HepG2 (cell line): Measurements from ENCODE around the gene ADCY1. TPM values are rescaled to one million over a fixed set of nuclear protein-coding genes. Genes with fewer than 3 reads are reported as not detected.

Experiments
- CBX1 ChIP-seq: IDR thresholded peaks from one replicate; pipeline ENCODE4 v1.6.1; 2016; ENCODE audit warnings: antibody characterized with exemption, low read depth
- FOSL2 ChIP-seq: sonication (generic); formaldehyde crosslinking; IDR thresholded peaks from 2 replicates; pipeline ENCODE4 v1.4.0; 2020; ENCODE audit warnings: missing genetic modification reagents
- PHF8 ChIP-seq: sonication (generic); formaldehyde crosslinking; IDR thresholded peaks from 2 replicates; pipeline ENCODE4 v1.5.0; 2020; ENCODE audit warnings: missing genetic modification reagents
- ZNF263 ChIP-seq: sonication (generic); formaldehyde crosslinking; IDR thresholded peaks from 2 replicates; pipeline ENCODE4 v1.4.0; 2020; ENCODE audit warnings: missing genetic modification reagents
- ZNF432 ChIP-seq: sonication (generic); formaldehyde crosslinking; IDR thresholded peaks from 2 replicates; pipeline ENCODE4 v1.5.0; 2020; ENCODE audit warnings: missing genetic modification reagents, mild to moderate bottlenecking, borderline replicate concordance
- polyA plus RNA-seq, 8 experiments: library from polyadenylated mRNA; depleted of rRNA in 3 of 8; stranded (reverse) in 7 of 8; unstranded in 1 of 8; fragments of >200 nt; fragmentation: Illumina TruSeq in 4 of 8; extraction: Trizol in 4 of 8; gene quantifications; 2 replicates each; pipeline versions ENCODE4 v1.2.1 to v1.2.3, GENCODE V29; 2011 to 2016; ENCODE audit warnings: low read depth in 4 of 8, missing spikeins in 1 of 8, mixed read lengths in 1 of 8; ENCODE audit not compliant: insufficient read depth in 1 of 8
- total RNA-seq, 5 experiments: library from RNA; depleted of rRNA; stranded (reverse); fragments of >200 nt; fragmentation: Illumina TruSeq; extraction: Trizol; gene quantifications; 2 replicates each; pipeline ENCODE4 v1.2.3, GENCODE V29; 2016; ENCODE audit warnings: low read depth in 1 of 5
- TF ChIP-seq, protein P1 (sequence below), 2 experiments: fragments of 450-650 bp in 1 of 2; sonication (generic) in 1 of 2; formaldehyde crosslinking in 1 of 2; IDR thresholded peaks; 2 replicates each; pipeline versions ENCODE4 v1.6.1 to v1.8.0; 2016 to 2022; ENCODE audit warnings: antibody characterized with exemption in 1 of 2, mild to moderate bottlenecking in 1 of 2, missing genetic modification reagents in 1 of 2
- TF ChIP-seq, protein P2 (sequence below): sonication (generic); formaldehyde crosslinking; IDR thresholded peaks from 2 replicates; pipeline ENCODE4 v1.4.0; 2020; ENCODE audit warnings: missing genetic modification reagents, borderline replicate concordance
- TF ChIP-seq, protein P3 (sequence below): sonication (generic); formaldehyde crosslinking; IDR thresholded peaks from 2 replicates; pipeline ENCODE4 v1.9.0; 2021; ENCODE audit warnings: missing genetic modification reagents, borderline replicate concordance
- TF ChIP-seq, protein P4 (sequence below): sonication (generic); formaldehyde crosslinking; IDR thresholded peaks from 2 replicates; pipeline ENCODE4 v1.4.0; 2020; ENCODE audit warnings: missing genetic modification reagents

Gene ADCY1
- total and polyA plus RNA-seq, 2 of the 13 experiments (the other 11 are each of a cell fraction or from before 2014, with no cell fraction given) = 0.80 to 1.2 TPM

DNA sequence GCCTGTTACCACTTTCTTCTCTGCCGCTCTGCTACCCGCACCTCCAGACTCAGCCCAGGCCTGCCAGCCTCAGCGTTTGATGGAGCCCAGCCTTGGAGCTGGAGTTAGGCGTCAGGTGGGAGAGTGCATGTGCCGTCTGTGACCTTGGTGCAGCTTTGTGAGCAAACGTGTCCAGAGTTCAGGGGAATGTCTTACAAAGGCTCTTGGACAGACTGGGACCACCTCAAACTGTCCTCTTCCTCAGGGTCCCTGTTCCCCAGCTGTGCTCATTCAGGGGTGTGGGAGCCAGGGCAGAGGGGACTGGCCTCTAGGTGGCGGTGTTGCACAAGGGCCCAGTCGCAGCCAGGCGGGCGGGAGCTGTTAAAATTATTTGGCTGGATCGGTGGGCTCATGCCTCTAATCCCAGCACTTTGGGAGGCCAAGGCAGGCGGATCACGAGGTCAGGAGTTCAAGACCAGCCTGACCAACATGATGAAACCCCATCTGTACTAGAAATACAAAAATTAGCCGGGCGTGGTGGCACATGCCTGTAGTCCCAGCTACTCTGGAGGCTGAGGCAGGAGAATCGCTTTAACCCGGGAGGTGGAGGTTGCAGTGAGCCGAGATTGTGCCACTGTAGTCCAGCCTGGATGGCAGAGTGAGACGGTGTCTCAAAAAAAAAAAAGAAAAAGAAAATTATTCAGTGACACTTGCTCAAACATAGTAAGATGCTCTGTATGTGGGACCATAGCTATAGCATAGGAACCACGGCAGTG, 89.2 kb downstream of the ADCY1 start (continued):
- TF ChIP-seq, protein P1, sequence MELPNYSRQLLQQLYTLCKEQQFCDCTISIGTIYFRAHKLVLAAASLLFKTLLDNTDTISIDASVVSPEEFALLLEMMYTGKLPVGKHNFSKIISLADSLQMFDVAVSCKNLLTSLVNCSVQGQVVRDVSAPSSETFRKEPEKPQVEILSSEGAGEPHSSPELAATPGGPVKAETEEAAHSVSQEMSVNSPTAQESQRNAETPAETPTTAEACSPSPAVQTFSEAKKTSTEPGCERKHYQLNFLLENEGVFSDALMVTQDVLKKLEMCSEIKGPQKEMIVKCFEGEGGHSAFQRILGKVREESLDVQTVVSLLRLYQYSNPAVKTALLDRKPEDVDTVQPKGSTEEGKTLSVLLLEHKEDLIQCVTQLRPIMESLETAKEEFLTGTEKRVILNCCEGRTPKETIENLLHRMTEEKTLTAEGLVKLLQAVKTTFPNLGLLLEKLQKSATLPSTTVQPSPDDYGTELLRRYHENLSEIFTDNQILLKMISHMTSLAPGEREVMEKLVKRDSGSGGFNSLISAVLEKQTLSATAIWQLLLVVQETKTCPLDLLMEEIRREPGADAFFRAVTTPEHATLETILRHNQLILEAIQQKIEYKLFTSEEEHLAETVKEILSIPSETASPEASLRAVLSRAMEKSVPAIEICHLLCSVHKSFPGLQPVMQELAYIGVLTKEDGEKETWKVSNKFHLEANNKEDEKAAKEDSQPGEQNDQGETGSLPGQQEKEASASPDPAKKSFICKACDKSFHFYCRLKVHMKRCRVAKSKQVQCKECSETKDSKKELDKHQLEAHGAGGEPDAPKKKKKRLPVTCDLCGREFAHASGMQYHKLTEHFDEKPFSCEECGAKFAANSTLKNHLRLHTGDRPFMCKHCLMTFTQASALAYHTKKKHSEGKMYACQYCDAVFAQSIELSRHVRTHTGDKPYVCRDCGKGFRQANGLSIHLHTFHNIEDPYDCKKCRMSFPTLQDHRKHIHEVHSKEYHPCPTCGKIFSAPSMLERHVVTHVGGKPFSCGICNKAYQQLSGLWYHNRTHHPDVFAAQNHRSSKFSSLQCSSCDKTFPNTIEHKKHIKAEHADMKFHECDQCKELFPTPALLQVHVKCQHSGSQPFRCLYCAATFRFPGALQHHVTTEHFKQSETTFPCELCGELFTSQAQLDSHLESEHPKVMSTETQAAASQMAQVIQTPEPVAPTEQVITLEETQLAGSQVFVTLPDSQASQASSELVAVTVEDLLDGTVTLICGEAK (IDR thresholded peaks at IDR 0.05) = no peak
- TF ChIP-seq, protein P1 (CRISPR knock-in tag; IDR thresholded peaks at IDR 0.05) = no peak
- TF ChIP-seq, protein P2, sequence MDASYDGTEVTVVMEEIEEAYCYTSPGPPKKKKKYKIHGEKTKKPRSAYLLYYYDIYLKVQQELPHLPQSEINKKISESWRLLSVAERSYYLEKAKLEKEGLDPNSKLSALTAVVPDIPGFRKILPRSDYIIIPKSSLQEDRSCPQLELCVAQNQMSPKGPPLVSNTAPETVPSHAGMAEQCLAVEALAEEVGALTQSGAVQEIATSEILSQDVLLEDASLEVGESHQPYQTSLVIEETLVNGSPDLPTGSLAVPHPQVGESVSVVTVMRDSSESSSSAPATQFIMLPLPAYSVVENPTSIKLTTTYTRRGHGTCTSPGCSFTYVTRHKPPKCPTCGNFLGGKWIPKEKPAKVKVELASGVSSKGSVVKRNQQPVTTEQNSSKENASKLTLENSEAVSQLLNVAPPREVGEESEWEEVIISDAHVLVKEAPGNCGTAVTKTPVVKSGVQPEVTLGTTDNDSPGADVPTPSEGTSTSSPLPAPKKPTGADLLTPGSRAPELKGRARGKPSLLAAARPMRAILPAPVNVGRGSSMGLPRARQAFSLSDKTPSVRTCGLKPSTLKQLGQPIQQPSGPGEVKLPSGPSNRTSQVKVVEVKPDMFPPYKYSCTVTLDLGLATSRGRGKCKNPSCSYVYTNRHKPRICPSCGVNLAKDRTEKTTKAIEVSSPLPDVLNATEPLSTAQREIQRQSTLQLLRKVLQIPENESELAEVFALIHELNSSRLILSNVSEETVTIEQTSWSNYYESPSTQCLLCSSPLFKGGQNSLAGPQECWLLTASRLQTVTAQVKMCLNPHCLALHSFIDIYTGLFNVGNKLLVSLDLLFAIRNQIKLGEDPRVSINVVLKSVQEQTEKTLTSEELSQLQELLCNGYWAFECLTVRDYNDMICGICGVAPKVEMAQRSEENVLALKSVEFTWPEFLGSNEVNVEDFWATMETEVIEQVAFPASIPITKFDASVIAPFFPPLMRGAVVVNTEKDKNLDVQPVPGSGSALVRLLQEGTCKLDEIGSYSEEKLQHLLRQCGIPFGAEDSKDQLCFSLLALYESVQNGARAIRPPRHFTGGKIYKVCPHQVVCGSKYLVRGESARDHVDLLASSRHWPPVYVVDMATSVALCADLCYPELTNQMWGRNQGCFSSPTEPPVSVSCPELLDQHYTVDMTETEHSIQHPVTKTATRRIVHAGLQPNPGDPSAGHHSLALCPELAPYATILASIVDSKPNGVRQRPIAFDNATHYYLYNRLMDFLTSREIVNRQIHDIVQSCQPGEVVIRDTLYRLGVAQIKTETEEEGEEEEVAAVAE = no peak
- TF ChIP-seq ZNF432 (CRISPR knock-in tag) = no peak
- TF ChIP-seq FOSL2 (CRISPR knock-in tag) = no peak
- TF ChIP-seq ZNF263 (CRISPR knock-in tag) = no peak
- TF ChIP-seq, protein P3, sequence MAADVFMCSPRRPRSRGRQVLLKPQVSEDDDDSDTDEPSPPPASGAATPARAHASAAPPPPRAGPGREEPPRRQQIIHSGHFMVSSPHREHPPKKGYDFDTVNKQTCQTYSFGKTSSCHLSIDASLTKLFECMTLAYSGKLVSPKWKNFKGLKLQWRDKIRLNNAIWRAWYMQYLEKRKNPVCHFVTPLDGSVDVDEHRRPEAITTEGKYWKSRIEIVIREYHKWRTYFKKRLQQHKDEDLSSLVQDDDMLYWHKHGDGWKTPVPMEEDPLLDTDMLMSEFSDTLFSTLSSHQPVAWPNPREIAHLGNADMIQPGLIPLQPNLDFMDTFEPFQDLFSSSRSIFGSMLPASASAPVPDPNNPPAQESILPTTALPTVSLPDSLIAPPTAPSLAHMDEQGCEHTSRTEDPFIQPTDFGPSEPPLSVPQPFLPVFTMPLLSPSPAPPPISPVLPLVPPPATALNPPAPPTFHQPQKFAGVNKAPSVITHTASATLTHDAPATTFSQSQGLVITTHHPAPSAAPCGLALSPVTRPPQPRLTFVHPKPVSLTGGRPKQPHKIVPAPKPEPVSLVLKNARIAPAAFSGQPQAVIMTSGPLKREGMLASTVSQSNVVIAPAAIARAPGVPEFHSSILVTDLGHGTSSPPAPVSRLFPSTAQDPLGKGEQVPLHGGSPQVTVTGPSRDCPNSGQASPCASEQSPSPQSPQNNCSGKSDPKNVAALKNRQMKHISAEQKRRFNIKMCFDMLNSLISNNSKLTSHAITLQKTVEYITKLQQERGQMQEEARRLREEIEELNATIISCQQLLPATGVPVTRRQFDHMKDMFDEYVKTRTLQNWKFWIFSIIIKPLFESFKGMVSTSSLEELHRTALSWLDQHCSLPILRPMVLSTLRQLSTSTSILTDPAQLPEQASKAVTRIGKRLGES (CRISPR knock-in tag) = no peak
- TF ChIP-seq, protein P4, sequence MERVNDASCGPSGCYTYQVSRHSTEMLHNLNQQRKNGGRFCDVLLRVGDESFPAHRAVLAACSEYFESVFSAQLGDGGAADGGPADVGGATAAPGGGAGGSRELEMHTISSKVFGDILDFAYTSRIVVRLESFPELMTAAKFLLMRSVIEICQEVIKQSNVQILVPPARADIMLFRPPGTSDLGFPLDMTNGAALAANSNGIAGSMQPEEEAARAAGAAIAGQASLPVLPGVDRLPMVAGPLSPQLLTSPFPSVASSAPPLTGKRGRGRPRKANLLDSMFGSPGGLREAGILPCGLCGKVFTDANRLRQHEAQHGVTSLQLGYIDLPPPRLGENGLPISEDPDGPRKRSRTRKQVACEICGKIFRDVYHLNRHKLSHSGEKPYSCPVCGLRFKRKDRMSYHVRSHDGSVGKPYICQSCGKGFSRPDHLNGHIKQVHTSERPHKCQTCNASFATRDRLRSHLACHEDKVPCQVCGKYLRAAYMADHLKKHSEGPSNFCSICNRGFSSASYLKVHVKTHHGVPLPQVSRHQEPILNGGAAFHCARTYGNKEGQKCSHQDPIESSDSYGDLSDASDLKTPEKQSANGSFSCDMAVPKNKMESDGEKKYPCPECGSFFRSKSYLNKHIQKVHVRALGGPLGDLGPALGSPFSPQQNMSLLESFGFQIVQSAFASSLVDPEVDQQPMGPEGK = no peak
- TF ChIP-seq CBX1 = no peak
- TF ChIP-seq PHF8 (CRISPR knock-in tag) = no peak
